IPS DF 6.9 (cell line): ENCODE results near the gene CRAT.
A peak's percentile ranks its signal among the peaks of the same experiment; 100 is the strongest.

Experiments
- DNase-seq: peaks from one replicate; pipeline ENCODE4 v3.0.0-alpha.2; 2013; ENCODE audit warnings: low read depth, low spot score
- H3K27ac ChIP-seq: one replicate; pipeline ENCODE4 v1.5.1; 2013; ENCODE audit warnings: low read length, control low read depth
- H3K27me3 ChIP-seq: 2 replicates; pipeline ENCODE4 v1.6.1; 2013; ENCODE audit warnings: mild to moderate bottlenecking, low read length; ENCODE audit not compliant: control insufficient read depth, insufficient read depth
- H3K36me3 ChIP-seq: 2 replicates; pipeline ENCODE4 v1.6.1; 2013; ENCODE audit warnings: low read length; ENCODE audit not compliant: control insufficient read depth, insufficient read depth
- H3K4me1 ChIP-seq: 2 replicates; pipeline ENCODE4 v1.6.1; 2013; ENCODE audit warnings: low read length; ENCODE audit not compliant: control insufficient read depth, insufficient read depth
- H3K4me3 ChIP-seq: 2 replicates; pipeline ENCODE4 v1.5.1; 2013; ENCODE audit warnings: mild to moderate bottlenecking, low read length
- H3K9me3 ChIP-seq: 2 replicates; pipeline ENCODE4 v1.6.1; 2013; ENCODE audit warnings: low read length, inconsistent platforms; ENCODE audit not compliant: control insufficient read depth, insufficient read depth
- WGBS: extraction: QIAGEN DNeasy Blood & Tissue Kit; methylation state at CpG from one replicate; pipeline ENCODE4 v1.1.7; 2013; ENCODE audit warnings: mixed read lengths, missing lambda C conversion rate; ENCODE audit not compliant: insufficient read length, insufficient coverage; 5-methylcytosine and 5-hydroxymethylcytosine counted together

Gene CRAT

DNA sequence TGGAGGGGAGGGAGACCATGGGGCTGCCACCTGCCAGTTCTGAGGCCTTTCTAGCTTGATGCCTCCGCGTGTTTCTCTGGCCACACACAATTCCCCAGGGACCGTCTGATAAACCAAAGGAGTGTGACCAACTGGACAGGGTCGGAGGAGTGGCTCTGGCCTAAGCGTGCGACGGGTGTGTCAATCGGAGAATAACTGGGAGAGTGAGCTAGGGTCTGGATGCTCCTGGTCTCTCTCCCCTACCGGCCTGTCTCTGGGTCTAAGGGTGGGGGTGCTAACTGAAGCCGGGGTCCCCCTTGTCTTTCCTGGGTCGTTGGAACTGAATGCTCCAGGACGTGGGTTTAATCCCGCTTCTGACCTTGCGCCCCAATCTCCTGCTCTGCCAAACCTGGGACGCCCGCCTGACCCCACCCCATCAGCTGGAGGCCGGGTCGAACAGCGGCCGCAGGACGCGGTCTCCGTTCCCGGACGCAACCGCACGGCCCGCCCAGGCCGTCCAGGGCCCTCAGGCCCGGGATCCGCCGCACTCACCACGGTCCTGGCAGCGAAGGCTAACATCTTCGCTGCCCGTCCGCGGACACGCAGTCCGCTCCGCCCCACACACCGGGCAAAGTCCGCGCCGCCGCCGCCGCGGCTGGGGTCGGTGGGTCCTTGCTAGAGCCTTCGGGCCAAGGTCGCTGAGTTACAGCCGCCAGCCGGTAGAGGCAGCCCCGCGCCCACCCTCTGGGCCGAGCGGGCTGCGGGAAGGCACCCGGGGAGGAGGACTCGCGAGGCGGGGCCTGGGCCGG, 447 bp downstream of the CRAT start:
- WGBS = no CpG with 5 or more reads among the region's 64 CpGs

DNA sequence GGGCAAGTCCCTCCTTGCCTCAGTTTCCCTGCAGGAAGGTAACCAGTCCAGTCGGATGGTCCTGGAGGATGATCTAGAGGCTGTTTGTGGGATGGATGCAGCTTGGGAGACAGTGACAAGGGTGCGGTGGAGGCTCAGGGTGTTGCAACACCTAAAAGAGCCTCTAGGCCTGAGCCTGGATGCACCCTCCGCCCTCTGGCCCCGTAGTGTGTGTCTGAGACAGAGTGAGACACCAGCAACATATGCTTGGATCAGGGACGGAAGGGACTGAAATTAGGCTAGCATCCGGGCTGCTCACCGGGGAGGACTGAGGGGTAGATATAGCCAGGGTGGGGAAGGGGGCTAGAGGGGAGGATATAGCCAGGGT, 1.1 kb downstream of the CRAT start:
- Histone ChIP-seq H3K36me3 (no peaks in the 10 kb centered on the region), H3K4me3 (no peak overlapping the region), H3K27ac (no peak overlapping the region), H3K9me3 (no peaks in the 10 kb centered on the region), H3K27me3 (no peaks in the 10 kb centered on the region; the same call in 1 of the 2 replicates), H3K4me1 (no peaks in the 10 kb centered on the region)
- WGBS = no CpG with 5 or more reads among the region's 7 CpGs
- DNase-seq = no peak

More for the DNA sequence above, 447 bp downstream of the CRAT start:
- Histone ChIP-seq H3K27ac (no peak overlapping the region), H3K4me3 (peak overlapping the region; percentile 59; the same call in 1 of the 2 replicates), H3K4me1 (no peaks in the 10 kb centered on the region), H3K27me3 (no peaks in the 10 kb centered on the region; the same call in 1 of the 2 replicates), H3K36me3 (no peaks in the 10 kb centered on the region), H3K9me3 (no peaks in the 10 kb centered on the region)
- no peak for DNase-seq

DNA sequence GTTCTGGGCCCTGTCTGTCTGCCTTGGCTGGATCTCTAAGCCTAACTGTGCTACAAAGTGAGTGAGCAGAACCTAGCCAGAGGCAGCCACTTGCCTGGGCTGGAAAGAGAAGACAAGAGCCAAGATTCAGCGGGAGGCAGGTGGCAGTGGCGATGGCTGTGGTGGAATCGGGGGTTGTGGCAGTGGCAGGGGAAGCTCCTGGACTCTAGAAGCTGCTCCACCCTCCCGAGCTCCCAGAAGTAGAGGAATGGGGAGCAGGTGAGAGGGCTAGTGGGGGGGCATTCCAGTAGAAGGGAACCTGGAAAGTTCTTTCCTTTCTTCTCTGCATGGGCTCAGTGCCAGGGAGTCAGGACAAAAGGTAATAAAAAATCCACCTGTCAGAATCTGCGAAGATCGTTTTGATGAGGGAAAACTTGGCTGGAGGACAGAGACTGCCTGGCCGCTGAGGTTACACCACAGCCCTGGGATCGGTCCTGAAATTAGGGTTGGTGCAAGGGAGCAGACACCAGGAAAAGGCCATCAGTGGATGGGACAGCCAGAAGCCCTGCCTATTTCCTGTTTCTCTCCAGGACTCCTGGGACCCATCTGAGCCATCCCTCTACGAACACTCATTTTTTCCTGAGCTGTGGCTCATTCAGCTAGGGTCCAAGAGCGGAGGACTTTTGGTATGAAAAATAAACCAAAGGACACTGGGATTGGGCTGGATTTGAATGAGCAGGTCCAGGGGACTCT, 1.6 kb downstream of the CRAT start:
- Histone ChIP-seq H3K4me1 (no peaks in the 10 kb centered on the region), H3K9me3 (no peaks in the 10 kb centered on the region), H3K27ac (no peak overlapping the region), H3K27me3 (no peaks in the 10 kb centered on the region; the same call in 1 of the 2 replicates), H3K36me3 (no peaks in the 10 kb centered on the region), H3K4me3 (no peak overlapping the region)
- no peak for DNase-seq
- WGBS = no CpG with 5 or more reads among the region's 10 CpGs

DNA sequence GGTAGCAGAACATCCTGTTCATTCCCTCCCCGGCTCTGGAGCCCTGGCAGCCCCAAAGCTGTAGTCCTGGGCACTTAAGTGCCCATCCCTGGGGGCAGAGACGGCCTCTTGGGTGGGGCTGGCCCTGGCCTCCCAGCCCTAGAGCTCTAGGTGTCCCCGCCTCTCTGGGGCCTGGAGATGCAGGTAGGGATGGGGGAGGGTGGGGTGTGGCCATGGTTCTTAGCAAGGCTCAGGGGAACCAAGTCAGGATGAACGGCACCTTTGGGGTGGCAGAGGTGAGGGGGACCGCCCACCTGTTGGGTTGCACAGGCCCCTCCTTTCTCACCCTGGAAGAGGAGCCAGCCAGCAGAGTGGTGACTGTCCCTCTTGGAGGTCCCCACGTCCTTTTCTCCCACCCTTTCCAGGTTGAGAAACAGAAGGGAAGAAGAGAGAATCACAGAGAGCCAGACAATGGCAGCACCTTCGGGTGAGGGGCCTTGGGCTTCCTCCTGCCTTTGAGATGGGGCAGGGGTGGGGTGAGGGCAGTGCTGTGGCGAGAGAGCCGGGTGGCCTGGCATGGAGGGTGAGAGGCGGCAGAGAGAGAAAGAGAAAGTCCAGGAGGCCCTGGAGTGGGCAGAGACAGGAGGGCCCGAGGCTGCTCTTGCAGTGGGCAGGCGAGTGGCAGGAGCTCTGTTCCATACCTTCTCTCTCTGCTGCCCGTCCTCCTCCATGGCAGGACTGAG, 2.3 kb downstream of the CRAT start:
- Histone ChIP-seq H3K4me1 (no peaks in the 10 kb centered on the region), H3K36me3 (no peaks in the 10 kb centered on the region), H3K9me3 (no peaks in the 10 kb centered on the region), H3K27ac (no peak overlapping the region), H3K4me3 (no peak overlapping the region), H3K27me3 (no peaks in the 10 kb centered on the region; the same call in 1 of the 2 replicates)
- WGBS = no CpG with 5 or more reads among the region's 13 CpGs
- no peak for DNase-seq

DNA sequence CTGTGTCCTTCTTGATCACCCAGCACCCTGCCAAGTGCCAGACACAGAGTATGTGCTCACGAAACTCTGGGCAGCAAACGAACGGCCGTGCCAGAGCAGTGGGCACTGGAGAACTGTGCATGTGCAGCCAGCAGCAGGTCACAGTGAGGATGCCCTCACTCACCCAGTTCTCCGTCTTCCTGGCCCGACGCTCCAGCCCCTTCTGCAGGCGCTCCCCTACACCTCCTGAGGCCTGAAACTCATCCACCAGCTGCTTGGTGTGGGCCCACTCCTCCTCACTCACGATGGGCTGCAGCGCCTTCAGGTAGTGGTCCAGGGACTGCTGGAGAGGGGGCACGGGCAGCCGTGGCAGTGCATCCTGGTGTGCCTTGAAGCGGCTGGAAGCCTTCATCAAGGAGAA, 2.9 kb downstream of the CRAT start:
- Histone ChIP-seq H3K4me3 (no peak overlapping the region), H3K9me3 (no peaks in the 10 kb centered on the region), H3K27me3 (no peaks in the 10 kb centered on the region; the same call in 1 of the 2 replicates), H3K4me1 (no peaks in the 10 kb centered on the region), H3K36me3 (no peaks in the 10 kb centered on the region), H3K27ac (no peak overlapping the region)
- no peak for DNase-seq
- WGBS = no CpG with 5 or more reads among the region's 13 CpGs

DNA sequence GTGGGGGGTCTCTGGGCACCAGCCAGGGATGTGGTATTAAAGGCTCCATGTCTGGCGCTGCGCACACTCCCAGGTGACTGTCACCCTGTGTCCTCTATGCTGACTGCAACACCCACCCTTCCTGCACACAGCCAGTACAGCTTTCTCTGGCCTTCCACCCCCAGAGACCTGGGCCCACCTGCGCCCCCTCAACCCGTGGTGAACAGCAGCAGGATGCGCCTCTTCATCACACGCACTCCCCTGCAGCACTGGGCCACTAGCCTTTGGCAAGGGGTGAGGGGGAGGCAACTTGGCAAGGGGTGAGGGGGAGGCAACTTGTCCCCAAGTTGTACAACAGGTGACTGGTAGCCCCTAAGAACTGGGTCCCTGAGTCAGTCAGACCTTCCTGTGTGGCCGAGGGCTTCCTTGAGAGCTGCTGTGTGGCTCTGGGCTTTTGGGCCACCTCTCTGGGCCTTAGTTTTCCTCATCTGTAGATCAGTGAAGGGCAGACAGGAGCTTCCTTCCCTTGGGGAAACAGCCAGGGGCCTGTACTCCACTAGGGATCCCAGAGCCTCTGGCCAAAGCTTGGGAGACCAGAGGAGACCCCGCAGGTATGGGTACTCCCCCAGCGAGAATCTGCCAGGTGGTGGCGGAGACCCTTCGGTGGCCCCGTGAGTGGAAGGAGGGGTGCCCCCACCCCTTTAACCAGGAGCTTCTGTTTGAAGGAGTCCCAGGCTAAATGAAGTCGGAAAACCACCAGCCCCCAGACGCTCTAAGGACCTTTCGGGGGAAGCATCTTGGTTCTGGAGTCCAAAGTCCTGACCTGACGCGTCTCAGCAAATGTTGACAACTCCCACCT, 4.5 kb downstream of the CRAT start:
- WGBS = no CpG with 5 or more reads among the region's 17 CpGs
- Histone ChIP-seq H3K36me3 (no peaks in the 10 kb centered on the region), H3K4me1 (no peaks in the 10 kb centered on the region), H3K27me3 (no peaks in the 10 kb centered on the region; the same call in 1 of the 2 replicates), H3K27ac (no peak overlapping the region), H3K9me3 (no peaks in the 10 kb centered on the region), H3K4me3 (no peak overlapping the region)
- DNase-seq = no peak

DNA sequence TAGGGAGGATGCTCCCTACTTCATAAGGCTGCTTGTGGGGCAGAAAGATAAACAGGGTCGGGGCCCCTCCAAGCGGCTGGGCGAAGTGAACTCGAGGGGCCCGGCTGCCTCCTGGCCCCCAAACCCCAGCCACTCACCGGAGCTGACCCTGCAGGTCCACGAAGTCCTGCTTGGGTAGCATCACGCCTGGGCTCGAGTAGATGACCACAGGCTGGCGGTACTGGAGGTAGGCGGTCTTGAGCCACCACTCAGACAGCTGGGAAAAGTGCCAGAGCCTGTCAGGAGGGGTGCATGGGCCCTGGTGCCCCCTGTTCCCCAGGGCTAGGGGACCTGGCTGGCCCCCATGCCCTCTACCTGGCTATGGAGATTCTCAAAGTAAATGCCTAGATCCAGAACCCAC, 6.5 kb downstream of the CRAT start:
- Histone ChIP-seq H3K27ac (no peak overlapping the region), H3K4me1 (no peaks in the 10 kb centered on the region; the same call in 1 of the 2 replicates), H3K9me3 (no peaks in the 10 kb centered on the region), H3K27me3 (no peaks in the 10 kb centered on the region), H3K36me3 (no peaks in the 10 kb centered on the region), H3K4me3 (no peak overlapping the region)
- no CpG with 5 or more reads among the region's 11 CpGs for WGBS
- DNase-seq = no peak

DNA sequence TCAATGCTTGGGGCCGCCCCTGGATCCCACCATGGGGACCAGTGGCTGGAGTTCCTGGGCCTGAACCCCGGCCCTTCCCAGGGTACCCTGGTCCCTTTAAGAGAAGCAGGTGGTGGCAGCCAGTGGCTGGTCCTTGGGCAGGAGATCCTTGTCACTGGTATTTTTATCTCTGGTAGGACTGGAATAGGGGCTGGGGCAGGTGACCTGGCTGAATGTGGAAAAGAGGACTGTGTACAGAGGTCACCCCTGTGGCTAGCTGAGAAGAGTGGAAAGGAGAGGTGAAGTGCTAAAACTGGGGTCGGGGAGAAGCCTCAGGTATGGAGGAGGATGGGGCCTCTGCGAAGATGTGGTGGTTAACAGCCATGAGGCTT, 7.0 kb downstream of the CRAT start:
- H3K4me1 ChIP-seq = no peaks in the 10 kb centered on the region; the same call in 1 of the 2 replicates
- no peaks in the 10 kb centered on the region for H3K36me3 ChIP-seq
- no peaks in the 10 kb centered on the region for H3K9me3 ChIP-seq
- H3K27ac ChIP-seq = no peak overlapping the region
- H3K27me3 ChIP-seq = no peaks in the 10 kb centered on the region
- no peak for DNase-seq
- H3K4me3 ChIP-seq = no peak overlapping the region
- WGBS = no CpG with 5 or more reads among the region's 4 CpGs

DNA sequence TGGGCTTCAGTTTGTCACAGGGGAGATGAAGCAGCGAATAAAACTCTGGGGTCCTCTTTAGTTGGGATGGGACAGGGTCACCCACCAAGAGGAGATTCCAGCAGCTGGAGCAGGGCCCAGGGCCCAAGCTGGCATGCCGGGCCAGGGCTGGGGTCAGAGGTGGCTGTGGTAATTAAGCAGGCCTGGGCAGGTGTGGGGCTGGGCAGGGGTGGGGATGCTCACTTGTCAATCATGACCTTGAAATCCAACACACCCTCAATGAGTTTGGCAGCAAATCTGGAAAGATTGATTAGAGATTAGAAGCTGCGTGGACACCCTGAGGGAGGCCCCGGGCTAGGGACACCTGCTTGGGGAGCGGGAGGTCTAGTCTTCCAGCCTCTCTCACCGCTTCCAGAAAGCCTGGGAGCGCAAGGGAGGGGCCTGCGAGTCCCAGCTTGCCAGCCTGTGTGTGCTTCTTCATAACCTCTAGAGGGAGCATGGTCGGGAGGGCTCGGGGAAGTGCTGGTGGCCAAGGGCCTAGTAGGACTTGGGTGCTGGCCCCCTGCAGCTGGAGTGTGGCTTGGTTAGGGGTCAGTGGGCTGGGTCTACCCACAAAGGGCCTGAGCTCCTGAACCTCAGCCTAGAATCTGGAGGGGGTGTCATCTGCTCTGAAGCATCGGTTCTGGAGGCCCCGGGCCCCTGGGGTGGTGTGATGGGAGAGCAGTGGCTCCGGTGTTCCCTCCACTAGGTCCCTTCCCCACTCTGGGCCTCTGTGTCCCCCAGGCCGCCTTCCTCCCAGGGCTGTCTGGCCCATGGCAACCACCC, 7.6 kb downstream of the CRAT start:
- no peak overlapping the region for H3K4me3 ChIP-seq
- WGBS = no CpG with 5 or more reads among the region's 14 CpGs
- no peak for DNase-seq
- H3K36me3 ChIP-seq = no peaks in the 10 kb centered on the region
- H3K27ac ChIP-seq = no peak overlapping the region
- no peaks in the 10 kb centered on the region for H3K9me3 ChIP-seq
- no peaks in the 10 kb centered on the region; the same call in 1 of the 2 replicates for H3K4me1 ChIP-seq
- no peaks in the 10 kb centered on the region for H3K27me3 ChIP-seq
